Gastroesophageal sphincter (tissue), 3 donors: Measurements from ENCODE around the gene LRRC47.

ENCODE experiments used
- CTCF ChIP-seq, 4 experiments: fragments of 200-600 bp in 2 of 4; fragments of 450-650 bp in 2 of 4; sonication (generic) in 1 of 4; IDR thresholded peaks; one replicate each; pipeline ENCODE4 v1.5.1; 2017 to 2019; ENCODE audit warnings: antibody characterized with exemption in 4 of 4, mild to moderate bottlenecking in 2 of 4, moderate library complexity in 2 of 4
- EP300 ChIP-seq: sonication (generic); formaldehyde crosslinking; IDR thresholded peaks from one replicate; pipeline ENCODE4 v1.6.1; 2017; ENCODE audit warnings: antibody characterized with exemption, mild to moderate bottlenecking
- POLR2A ChIP-seq, 2 donors: fragments of 450-650 bp; IDR thresholded peaks; one replicate each; pipeline ENCODE4 v1.6.1; 2017; ENCODE audit warnings: antibody characterized with exemption in 2 of 2, mild to moderate bottlenecking in 2 of 2, moderate library complexity in 1 of 2
- POLR2AphosphoS5 ChIP-seq: sonication (generic); formaldehyde crosslinking; IDR thresholded peaks from one replicate; pipeline ENCODE4 v1.6.1; 2017; ENCODE audit warnings: antibody characterized with exemption

- TF ChIP-seq CTCF (IDR thresholded peaks at IDR 0.05) (no peak), POLR2AphosphoS5 (no peak), EP300 (no peak), POLR2A (IDR thresholded peaks at IDR 0.05) (no peak)
Observed at GRCh38 chr1:3831689-3832088, 35.4 kb upstream of the LRRC47 start.
